Upper lobe of left lung (tissue), 4 donors: ENCODE results near the gene TMEM256.

ENCODE experiments used
- POLR2A ChIP-seq, 4 donors: fragments of 450-650 bp; IDR thresholded peaks; one replicate each; pipeline ENCODE4 v1.5.1; 2016 to 2017; ENCODE audit warnings: antibody characterized with exemption in 4 of 4, mild to moderate bottlenecking in 2 of 4
- TF ChIP-seq, protein P1 (sequence below), 6 experiments: fragments of 450-650 bp in 4 of 6; fragments of 200-600 bp in 2 of 6; sonication (generic) in 2 of 6; IDR thresholded peaks; one replicate each; pipeline ENCODE4 v1.5.1; 2016 to 2019; ENCODE audit warnings: antibody characterized with exemption in 6 of 6

DNA sequence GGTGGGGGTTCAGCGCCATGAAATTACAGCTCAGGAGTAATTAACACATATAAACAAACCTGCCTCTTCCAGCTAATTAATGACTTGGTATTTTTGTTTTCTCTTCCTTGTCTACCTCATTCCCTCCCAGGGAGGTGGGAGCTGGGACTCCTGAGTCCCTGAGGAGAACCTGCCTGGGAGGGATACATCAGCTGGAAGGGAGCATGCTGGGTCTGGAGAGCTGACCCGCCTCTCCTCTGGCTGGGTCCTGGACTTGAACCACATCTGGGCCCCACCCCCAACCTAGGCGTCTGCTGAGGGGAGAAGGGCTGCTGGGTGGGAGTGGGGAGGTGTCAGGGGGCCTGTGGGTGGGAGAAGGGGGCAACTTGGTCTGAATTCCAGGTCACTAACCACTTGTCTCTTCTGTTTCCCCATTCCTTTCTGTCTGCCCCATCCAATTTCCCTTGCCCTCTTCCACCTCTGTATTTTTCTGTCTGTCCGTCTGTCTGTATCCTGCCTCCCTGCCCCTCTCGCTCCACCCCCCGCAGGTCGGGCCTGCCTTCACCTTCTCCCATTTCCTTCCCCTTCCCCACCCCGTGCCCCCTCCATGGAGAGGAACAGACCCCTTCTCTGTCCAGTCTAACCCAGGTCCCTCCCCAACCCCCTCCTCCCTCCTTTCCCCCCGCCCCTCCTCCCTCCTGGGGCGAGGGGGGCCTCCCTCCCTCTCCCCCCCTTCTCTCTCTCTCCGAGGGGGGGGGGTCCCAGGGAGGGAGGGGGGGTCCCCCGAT lies 3.8 kb upstream of the TMEM256 start, which contains the start of gene NLGN2:
- no peak for TF ChIP-seq POLR2A (IDR thresholded peaks at IDR 0.05)
- TF ChIP-seq, protein P1, sequence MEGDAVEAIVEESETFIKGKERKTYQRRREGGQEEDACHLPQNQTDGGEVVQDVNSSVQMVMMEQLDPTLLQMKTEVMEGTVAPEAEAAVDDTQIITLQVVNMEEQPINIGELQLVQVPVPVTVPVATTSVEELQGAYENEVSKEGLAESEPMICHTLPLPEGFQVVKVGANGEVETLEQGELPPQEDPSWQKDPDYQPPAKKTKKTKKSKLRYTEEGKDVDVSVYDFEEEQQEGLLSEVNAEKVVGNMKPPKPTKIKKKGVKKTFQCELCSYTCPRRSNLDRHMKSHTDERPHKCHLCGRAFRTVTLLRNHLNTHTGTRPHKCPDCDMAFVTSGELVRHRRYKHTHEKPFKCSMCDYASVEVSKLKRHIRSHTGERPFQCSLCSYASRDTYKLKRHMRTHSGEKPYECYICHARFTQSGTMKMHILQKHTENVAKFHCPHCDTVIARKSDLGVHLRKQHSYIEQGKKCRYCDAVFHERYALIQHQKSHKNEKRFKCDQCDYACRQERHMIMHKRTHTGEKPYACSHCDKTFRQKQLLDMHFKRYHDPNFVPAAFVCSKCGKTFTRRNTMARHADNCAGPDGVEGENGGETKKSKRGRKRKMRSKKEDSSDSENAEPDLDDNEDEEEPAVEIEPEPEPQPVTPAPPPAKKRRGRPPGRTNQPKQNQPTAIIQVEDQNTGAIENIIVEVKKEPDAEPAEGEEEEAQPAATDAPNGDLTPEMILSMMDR (IDR thresholded peaks at IDR 0.05), result no peak
